ENCODE results near the gene DUSP19.
A peak's percentile ranks its signal among the peaks of the same experiment; 100 is the strongest.
"Not testable (repeated sequence)": the region's sequence is repeated elsewhere in the genome, so short reads cannot be mapped to it uniquely, and the experiment has no call there.

DUSP19 gene, protein sequence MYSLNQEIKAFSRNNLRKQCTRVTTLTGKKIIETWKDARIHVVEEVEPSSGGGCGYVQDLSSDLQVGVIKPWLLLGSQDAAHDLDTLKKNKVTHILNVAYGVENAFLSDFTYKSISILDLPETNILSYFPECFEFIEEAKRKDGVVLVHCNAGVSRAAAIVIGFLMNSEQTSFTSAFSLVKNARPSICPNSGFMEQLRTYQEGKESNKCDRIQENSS

DNA sequence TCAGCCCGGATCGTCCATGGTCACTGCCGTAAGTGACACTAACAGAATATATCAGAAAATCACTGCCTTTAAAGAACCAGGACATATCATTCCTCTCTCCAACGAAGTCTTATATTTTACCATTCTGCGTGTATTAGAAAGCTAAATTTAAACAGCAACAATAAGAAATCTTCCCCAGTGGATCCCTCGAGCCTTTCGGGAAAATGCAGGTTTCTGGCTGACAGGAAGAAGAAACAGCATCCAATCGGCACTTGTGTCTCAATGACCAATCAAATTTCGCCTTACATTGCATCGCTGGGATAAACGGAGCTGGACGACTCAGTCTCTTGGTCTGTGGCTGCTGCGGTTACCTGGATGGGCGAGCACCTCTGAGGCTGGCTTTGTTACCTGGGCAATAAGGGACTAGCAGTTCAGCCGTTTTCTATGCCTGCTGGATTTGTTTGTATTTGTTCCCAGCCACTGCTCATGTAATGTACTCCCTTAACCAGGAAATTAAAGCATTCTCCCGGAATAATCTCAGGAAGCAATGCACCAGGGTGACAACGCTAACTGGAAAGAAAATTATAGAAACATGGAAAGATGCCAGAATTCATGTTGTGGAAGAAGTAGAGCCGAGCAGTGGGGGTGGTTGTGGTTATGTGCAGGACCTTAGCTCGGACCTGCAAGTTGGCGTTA is at the start of gene DUSP19:
Gene DUSP19, plus strand, starts transcription at position 284 of the 675 bp plus-strand sequence. Its CDS starts 187 bp downstream, at position 471.
- peak; percentile 77 for DNase-seq (ENCODE audit: low spot score)

DNA sequence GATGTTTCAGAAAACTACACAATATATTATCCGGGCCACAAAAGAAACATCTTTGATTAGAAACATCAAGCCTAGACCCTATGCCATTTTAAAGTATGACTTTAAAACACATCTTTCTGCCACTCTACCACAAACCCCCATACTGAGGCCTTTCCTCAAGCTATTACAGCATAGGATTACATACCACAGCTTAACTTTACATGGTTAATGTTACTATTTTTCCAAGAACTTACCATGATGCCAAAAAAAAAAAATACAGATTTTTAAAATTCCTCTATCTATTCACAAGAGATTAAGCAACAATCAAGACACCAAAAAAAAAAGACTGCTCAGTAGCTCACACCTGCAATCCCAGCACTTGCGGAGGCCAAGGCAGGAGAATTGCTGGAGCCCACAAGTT is 49.3 kb upstream of the DUSP19 start:
- no peak for DNase-seq (ENCODE audit: low spot score)

DNA sequence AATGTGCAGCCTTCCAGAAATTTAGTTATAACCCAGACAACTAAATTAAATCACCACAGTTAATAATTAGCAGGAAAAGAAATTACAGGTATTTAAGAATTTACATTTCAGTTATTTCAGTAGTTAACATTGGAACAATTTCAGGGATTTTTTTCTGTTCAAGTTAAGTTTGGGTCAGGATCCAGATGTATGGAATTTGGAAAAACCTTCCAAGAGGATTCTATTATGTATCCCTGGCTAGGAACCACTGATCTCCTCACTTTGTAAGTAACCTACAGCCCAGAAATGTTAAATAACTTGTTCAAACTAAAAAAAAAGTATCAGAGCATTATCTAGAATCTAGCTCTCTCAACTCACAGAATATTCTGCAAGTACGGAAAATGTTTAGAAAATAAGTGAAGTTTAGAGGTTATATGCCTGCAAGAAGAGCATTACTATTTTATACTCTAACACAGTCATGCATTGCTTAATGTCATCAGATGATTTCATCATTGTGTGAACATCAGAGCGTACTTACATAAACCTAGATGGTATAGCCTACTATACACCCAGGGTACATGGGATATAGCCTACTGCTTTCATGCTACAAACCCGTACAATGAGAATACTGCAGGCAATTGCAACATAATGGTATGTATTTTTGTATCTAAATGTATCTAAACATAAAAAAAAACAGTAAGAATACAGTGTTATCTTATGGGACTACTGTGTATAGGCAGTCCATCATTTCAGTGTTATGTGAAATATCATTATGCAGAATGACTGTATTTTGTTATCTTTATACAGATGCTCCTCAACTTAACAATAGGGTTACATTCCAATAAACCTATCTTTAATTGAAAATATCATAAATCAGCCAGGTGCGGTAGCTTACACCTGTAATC is 46.4 kb upstream of the DUSP19 start:
- no peak for DNase-seq (ENCODE audit: low spot score)

DNA sequence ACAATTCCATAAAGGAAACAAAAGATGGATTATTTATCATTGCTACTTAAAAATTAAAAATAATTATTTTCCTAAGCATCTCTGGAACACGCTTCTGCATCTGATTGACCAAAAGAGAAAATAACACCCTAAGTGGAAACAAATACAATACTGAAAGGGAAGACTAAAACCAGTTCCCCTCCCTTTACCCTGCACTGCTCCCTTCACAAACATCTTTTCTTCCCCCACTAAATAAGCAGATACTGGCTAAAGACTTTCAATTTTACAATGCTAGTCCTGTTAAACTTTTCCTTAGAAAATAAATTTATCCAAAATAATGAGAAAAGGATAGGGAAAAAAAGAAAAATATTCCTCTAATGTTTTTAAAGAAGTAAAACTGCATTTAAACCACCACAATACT is 44.6 kb upstream of the DUSP19 start:
- DNase-seq (ENCODE audit: low spot score): no peak

DNA sequence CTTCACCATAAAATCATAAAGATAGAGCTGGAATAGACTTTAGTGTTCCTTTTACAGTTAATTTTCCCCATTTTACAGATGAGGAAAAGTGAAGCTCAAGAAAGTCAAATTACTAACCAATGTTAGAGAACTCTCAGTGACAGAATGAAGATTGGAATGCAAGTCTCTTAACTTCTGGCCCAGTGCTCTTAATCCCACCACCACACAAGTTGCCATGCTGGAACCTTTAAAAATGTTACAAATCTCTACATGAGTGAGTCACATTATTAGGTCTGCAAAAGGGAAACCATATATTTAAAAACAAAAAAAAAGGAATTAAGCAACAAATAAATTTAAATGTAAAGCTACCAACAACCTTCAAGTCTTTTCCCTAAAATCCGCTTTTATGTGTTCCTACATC is 43.7 kb upstream of the DUSP19 start:
- DNase-seq (ENCODE audit: low spot score): no peak

DNA sequence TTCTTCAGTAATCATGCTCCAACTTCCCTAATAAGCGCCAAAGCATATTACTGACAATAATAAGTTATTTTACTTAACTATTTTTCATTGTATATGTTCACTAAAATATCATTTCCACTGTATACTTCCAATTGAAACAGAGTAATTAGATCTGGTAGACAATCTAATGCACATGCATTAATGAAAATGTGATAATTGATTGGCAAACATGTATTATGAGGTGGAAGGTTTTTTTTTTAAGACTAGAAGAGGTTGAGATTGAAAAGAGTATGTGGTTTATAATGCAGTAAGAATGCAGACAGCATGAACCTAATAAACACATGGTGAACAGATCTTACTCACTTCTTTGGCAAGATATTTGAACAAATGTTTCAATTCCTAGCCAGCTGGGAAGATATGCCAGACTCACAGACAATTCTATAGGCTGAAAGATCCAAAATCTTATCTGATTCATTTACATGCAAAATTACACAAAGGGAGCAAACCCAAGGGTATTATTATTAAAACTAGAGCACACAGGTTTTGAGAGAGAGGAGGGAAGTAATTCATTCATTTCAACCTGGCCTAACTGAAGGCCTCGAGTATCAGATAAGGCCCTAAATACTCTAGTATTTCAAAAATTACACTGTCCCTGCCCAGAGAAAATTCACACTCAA is 43.1 kb upstream of the DUSP19 start:
- DNase-seq (ENCODE audit: low spot score): no peak

DNA sequence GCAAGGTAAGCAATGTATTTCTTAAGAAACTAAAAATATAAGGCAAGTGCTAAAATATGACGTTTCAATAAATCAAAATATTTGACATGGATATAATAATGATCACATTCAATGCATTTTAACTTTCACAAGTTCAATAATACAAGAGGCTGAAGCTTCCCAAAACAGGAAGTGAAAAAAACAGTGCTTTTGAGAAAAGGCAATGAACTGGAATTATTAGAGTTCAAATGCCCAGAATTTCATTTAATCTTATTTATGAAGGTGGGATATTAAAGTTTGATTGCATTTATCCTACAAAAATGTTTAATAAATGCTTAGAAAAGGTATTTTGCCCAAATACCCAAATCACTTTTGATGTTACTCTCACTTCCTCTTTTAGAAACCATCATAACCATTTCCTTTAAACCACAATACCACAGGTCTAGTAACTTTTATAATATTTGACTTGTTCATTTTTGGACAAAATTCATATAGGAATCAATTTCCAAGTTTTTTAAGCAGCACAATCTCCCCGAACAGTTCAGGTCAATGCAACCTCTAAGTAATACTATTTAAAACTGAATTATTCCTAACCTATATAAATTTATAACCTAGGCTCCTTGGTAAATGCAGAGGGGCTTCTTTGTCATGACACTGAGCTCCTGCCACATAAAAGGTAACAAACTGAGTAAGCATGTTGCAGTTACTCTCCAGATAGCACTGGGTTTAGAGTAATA is 42.4 kb upstream of the DUSP19 start:
- DNase-seq (ENCODE audit: low spot score): no peak

DNA sequence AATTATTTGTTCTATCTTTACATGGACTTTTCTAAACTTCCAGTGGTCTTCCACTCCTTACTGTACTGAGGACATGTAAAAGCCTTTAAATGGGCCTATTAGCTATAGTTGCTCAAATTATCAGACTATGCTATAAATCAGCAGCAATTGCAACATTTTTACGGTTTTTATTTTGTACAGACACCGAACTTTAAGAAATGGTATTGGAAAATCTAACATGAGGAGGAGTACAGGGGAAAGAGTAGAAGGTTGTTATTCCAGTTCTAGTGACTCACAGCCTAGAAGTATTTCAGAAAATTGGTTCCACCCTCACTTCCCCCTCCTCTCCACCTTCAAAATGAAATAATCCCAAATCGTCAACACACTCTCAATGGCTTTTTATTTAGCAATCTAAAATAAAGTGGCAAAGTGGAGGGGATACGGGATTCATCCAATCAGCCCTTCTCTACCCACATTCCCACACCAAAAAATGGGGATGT is 41.4 kb upstream of the DUSP19 start:
- DNase-seq (ENCODE audit: low spot score): no peak

DNA sequence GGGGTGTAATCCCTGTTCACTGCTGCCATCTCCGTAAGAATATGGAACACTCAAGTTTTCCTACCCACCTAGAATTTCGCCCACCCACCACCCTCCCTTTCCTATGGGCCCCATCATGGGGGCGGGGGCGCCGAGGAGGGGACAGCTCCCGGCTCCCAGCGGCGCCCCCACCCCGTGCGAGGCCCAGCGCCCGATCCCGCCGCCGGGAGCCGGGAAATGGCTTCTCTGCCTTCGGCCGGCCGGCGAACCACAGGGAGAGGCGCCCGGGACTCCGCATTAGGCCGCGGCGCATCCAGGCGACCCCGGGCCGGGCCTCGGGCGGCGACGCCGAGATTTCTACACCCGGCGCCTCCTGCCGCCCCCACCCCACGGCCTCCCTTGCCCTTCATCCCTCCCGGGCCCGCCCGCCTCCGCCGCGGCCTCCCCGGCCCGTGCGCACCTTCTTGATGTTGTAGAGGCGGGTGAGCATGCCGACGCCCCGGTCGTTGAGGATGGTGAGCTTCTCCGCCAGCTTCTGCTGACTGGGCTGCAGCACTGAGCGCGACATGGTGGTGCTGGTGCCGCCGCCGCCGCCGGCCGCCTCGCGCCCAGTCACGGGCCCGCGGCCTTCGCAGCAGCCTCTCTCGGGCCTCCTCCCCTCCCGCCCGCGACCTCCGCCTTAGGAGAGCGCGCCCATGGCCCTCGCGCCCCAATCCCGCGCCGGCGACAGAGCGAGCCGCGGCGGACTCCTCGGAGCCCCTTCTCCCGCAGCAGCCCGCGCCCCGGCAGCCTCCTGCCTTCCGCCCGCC is 40.8 kb upstream of the DUSP19 start:
- DNase-seq (ENCODE audit: low spot score): peak; percentile 16

DNA sequence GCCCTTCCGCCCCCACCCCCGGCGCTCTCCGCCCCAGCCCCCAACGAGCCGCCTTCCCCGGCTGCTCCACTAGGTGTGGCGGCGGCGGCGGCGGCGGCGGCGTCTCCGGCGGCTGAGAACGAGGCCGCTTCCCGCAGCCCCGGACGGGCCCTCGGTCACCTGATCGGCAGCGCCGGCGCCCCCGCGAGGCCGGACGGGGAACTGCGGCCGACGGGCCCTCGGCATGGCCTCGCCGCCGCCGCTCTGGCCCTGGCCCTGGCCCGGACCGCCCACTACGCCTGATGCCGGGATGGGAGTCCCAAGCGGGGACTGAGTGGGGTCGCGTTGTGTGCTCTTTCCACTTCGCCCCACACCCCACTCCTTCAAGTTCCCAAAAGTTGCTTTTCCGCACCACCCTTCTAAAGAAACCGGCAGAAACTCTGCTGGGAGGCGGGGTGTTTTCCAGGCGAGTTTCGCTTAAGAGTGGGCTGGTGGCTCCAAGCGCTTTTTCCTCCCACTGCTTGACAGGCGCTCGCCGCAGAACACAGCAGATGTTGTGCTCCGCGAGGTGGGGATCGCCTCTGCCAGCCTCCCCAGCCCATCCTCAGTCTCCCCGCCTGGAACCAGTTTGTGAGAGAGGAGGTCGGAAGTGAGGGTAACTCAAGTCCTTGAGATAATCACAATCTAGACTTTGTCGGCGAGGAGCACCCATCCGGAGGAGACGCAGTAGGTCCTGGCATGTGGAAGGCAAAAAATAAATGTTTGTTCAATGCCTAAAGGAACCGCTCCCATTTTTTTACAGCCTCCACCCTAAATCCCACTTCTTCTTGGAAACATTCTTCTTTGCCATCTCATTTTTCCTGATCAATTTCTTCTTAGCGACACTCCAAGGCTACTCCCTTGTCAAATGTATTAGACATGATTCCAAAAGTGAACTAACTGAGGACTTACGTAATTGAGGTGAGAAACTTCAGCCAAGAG is 39.9 kb upstream of the DUSP19 start, which contains the start of gene NCKAP1:
Gene NCKAP1, minus strand, starts transcription at position 117 of the 960 bp plus-strand sequence. CDS start 358 bp downstream, outside the sequence.
- peak; percentile 67 for DNase-seq (ENCODE audit: low spot score)

DNA sequence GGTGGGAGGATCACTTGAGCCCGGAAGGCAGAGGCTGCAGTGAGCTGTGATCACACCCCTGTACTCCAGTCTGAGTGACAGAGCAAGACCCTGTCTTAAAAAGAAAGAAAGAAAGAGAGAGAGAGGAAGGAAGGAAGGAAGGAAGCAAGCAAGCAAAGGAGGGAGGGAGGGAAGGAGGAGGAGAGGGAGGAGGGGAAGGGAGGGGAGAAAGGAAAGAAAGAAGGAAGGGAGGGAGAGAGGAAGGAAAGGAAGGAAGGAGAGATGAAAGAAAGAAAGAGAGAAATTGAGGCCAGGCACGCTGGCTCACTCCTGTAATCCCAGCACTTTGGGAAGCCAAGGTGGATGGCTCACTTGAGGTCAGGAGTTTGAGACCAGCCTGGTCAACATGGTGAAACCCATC is 37.9 kb upstream of the DUSP19 start:
- DNase-seq (ENCODE audit: low spot score): no peak

DNA sequence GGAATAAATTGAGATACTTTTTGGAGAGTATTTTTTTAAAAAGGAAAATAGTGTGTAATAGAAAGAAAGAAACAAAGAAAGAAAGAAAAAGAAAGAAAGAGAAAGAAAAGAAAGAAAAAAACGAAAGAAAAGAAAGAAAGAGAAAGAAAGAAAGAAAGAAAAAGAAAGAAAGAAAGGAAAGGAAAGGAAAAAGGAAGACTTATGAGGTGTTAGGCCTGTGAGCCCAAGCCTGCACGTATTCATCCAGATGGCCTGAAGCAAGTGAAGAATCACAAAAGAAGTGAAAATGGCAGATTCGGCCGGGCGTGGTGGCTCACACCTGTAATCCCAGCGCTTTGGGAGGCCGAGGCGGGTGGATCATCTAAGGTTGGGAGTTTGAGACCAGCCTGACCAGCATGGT is 35.0 kb upstream of the DUSP19 start:
- DNase-seq (ENCODE audit: low spot score): not testable (repeated sequence)

DNA sequence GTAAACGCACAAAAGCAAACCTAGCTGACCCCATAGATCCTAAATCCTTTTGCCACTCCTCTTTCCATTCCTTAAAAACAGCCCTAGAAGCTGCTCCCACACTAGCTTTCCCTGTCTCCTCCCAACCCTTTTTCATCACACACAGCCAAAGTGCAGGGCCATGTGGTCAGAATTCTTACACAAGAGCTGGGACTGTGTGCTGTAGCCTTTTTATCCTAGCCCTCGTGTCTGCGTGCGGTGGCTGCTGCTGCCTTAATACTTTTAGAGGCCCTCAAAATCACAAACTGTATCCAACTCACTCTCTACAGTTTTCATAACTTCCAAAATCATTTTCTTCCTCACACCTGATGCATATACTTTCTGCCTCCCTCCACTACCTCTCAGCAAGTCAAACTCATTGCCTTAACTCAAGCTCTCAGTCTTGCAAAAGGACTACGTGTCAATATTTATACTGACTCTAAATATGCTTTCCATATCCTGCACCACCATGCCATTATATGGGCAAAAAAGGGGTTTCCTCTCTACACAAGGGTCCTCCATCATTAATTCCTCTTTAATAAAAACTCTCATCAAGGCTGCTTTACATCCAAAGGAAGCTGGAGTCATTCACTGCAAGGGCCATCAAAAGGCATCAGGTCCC is 30.9 kb upstream of the DUSP19 start:
- DNase-seq (ENCODE audit: low spot score): not testable (repeated sequence)

DNA sequence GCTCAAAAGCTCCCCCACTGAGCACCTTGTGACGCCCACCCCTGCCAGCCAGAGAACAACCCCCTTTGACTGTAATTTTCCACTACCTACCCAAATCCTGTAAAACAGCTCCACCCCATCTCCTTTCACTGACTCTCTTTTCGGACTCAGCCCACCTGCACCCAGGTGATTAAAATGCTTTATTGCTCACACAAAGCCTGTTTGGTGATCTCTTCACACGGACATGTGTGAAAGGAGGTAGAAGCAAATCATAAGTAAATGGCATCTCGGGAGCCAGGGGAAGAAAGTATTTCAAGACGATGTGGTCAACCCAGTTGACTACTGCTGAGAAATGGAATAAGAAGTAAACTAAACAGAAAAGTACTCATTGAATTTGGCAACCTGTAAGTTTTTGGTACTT is 29.1 kb upstream of the DUSP19 start:
- no peak for DNase-seq (ENCODE audit: low spot score)

DNA sequence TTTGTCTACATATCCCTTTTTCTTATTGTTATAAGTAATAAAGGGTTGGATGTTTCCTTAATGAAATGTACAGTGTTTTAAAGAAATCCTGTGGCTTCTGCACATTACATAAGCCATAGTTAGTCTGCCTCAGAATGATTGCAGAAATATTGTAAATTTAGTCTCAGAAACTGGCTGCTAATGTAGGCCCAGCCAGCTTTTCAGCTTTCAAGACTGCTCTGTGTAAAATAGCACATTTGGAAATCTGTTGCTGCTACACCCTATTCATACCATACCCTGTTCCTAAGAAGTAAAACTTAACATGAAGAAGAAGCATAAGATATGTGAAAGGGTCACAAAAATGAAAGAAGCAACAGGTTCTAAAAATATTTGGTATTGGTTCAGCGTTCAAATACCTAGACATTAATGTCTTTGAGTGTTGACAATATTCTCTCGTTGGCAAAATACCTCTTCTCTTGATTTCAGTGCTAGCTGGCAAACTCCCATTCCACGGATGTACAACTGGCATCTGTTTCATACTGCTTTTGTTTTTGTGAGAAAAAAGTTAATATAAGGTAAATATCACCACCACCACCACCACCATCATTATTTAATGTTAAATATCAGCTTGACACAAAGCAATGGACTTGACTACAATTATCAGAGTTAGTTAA is 21.1 kb upstream of the DUSP19 start:
- DNase-seq (ENCODE audit: low spot score): no peak

DNA sequence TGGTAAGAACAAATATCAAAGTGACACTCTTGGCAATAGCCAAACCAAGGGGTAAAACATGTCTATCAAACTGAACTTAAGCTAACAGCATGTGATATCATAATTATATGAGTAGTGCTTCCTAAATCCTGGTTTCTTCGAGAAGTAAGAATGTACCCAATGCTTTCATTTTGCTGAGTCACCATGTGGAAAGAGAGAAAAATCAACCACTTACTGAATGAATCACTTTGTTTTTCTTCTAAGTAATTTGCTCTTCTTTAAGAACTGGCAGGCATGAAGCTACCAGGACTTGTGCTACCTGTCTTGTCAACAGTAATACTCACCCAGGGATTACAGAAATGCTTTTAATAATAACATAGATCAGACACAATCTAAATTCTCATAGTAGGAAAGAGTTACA is 19.0 kb upstream of the DUSP19 start:
- no peak for DNase-seq (ENCODE audit: low spot score)

DNA sequence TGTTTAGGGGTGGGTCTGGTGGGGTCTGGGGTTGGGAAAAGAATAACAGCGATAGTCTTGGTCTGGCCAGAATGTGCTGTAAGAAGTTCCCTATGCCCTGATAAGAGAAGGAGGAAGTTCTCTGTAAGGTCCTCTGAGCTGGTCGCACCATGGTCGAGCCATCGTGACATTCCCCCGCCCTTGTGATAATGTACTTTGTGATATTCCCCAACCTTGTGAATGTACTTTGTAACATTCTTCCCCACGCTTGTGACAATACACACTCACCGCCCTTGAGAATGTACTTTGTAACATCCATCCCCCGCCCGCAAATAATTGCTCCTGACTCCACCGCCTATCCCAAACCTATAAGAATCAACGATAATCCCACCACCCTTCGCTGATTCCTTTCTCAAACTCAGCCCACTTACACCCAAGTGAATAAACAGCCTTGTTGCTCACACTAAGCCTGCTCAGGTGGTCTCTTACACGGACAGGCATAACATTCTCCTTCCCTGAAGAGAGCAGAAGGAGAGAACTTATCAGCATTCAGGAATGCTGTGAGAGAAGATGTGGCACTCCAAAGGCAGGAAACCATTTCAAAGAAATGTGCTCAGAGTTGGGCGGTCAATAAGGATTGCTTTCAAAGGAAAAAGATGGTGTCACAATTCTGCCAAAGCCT is 17.8 kb upstream of the DUSP19 start:
- DNase-seq (ENCODE audit: low spot score): no peak

DNA sequence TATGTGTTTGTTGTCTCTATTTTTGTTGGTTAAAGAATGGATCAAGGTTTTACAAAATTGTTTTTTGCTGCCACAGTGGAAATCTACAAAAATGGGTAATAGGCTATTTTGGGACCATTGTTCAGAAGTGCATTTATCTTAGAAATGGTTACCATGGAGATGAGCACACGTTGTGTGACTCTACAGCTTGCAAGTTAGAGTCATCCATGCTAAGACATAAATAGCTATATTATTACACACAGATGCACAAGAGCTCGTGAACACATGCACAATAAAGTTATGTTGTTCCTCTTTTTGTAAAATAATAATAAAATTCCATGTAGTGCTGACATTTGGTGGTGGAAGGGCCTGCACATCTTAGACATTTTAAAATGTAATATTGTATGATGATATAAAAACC is 15.5 kb upstream of the DUSP19 start:
- no peak for DNase-seq (ENCODE audit: low spot score)

Measured in HuH-7.5 (cell line).